ENCODE data around the gene IL11.

IL11 gene

DNA sequence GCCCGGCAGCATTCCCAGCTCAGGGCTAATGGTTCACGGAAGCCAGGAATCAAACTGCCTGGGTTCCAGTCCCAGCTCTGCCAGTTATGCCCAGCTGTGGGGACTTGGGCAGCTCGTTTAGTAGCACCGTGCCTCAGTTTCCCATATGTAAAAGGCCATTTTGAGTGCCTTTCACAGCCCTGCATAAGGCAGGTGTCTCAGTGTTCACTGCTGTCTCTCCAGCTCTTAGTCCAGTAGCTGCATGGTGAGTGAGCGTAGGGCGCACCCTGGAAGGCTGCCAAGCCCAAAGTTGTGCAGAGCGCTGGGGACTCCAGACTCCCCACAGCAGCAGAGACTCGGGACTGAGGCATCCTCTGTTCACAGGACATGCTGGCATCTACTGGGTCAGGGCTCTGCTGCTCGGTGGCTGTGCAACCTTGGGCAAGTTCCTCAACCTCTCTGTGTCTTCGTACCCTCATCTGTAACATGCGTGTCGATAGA, 21.0 kb upstream of the IL11 start:
- DNase-seq (ENCODE audit: low read depth) = no peak

DNA sequence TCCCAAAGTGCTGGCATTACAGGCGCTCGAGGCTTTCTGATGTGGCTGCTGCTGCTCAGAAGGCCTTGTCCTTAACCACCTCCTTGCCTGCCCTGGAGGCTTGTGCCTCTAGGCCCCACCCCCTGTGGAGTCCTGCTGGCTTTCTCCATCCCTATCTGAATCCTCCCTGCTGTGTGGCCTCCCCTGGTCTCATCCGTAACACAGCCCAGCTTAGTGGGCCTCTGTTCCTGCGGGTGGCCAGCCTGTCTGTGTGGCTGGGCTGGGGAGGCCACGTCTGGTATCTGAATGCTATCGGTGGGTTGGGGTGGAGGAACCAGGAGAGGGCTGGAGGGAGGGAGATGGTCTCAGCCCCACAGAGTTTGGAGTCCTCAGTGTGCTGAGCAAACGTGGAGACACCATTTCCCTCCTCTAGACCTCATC, 20.2 kb upstream of the IL11 start:
- no peak for DNase-seq (ENCODE audit: low read depth)

DNA sequence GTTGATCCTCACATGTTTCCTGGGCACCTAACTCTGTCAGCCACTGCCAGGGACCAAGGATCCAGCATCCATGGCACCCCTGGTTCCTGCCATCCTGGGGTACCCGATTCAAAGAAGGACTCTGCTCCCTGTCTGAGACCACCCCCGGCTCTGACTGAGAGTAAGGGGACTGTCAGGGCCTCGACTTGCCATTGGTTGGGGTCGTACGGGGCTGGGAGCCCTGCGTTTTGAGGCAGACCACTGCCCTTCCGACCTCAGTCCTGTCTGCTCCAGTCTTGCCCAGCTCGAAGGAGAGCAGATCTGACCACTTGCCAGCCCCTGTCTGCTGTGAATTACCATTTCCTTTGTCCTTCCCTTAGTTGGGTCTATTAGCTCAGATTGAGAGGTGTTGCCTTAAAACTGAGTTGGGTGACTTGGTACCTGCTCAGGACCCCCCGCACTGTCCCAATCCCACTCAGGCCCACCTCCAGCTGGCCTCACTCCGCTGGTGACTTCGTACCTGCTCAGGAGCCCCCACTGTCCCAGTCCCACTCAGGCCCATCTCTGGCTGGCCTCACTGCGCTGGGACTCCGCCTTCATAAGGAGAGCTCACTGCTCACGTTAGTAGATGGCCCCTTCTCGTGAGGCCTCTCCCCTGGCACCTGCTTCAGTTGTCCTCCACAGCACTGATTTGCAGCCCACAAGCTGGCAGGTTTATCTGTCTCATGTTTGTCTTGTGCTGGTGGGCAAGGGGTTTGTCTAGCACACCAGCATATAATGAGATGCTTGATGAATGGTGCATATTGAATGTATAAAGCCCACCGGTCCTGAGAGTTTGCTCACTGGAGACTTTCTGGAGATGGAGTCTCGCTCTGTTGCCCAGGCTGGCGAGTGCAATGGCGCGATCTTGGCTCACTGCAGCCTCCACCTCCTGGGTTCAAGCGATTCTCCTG, 19.4 kb upstream of the IL11 start:
- no peak for DNase-seq (ENCODE audit: low read depth)

DNA sequence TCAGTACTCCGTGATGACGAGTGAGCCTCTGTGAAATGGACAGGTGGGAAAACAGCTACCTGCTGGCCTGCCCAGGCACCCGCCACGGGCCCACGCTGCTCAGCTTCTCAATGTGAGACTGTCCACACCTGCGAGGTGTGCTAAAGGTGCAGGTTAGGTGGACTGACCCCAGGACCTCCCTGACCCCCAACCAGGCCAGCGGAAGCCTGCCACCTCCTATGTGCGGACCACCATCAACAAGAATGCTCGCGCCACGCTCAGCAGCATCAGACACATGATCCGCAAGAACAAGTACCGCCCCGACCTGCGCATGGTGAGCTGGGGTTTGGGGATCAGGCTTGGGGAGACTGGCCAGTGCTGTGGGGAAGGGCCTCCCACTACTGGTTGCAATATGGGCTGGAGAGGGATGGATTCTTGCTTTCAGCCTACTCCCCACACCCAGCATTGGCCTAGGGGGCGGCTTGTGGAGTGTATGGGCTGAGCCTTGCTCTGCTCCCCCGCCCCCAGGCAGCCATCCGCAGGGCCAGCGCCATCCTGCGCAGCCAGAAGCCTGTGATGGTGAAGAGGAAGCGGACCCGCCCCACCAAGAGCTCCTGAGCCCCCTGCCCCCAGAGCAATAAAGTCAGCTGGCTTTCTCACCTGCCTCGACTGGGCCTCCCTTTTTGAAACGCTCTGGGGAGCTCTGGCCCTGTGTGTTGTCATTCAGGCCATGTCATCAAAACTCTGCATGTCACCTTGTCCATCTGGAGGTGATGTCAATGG, 17.7 kb upstream of the IL11 start:
- DNase-seq (ENCODE audit: low read depth) = no peak

DNA sequence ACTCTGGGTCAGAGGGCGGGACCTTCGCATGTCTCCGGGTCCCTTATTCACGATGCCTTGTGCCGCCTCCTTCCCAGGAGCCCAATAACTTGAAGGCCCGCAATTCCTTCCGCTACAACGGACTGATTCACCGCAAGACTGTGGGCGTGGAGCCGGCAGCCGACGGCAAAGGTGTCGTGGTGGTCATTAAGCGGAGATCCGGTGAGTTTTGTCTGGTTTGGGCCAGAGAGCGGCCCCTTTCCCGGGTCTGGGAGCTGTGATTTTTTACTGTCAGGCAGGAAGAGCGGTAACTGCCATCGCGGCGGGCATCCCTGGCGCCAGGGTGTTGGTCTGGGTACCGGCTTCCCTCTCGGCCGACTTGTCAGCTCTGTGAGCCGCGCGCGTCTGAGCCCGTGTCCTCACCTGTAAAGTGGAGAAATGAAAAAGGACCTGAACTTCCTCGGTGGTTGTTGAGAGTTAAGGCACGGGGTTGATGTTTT, 16.3 kb upstream of the IL11 start:
- no peak for DNase-seq (ENCODE audit: low read depth)

DNA sequence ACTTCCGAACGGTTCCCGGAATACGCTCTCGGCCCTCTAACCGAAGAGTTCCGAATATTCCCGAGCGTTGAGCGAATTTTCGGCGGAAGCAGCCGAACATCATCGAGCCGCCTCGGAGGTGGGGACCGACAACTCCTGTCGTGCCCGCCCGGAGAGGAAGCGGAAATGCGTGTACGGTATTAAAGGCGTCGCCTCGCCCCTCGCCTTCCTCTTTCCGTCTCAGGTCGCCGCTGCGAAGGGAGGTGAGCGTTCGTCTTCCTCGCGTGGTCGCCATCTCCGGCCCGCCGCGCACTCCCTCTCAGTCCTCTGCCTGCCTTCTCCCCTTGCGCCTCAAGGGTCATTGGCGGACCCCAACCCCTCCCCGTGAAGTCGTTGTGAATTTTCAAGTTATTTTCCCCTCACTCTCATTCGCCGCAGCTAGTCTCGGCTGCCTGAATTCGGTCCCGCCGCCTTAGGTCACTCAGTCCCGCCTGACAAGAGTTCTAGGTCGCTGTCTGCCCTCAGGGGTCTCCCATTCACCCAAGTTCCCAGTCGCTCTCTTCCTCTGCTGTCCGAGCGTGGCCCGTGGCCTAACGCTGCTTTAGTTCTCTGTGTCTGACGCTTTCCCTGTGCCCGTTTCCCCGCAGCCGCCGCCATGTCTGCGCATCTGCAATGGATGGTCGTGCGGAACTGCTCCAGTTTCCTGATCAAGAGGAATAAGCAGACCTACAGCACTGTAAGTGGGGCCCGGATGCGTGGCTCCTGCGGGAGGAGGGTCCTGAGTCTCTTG, 15.6 kb upstream of the IL11 start, which contains the start of gene RPL28:
TSS of gene RPL28 (plus strand) at position 209 of the 769 bp plus-strand sequence. CDS start at position 635, 426 bp downstream.
- peak; percentile 97 for DNase-seq (ENCODE audit: low read depth)

DNA sequence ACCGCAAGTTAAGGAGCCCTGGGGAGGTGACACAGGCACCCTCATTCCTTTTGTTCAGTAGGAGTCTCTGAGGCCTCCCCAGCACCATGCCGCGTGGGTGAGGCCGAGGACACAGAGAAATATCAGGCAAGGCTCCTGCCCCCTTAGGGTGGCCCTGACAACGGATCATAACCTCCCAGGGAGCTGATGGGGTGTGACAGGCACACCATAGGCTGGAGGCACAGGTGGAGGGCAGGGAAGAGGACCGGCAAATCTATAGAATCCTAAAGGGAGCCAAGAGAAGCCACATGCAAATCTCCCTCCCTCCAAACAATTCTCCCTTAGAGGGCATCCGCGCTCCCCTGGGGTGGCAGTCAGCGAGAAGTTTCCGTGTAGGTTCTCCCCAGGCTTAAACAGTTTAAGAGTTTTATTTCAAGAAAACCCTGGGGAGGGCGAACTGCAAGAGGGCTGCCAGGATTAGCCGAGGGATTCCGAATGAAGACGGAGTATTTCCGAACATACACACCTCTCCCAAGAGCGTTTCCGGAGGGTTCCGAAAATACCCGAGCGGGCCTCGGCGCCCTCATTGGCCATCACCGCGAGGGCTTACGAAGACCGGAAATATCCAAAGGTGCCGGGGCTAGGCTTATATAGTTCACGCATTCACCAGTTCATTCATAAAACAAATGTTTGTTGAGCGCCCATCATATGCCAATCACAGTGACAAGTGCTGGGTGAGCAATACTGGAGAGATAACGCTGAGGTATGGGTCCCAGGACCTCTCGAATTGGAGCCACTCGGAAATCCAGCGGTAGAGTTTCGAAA, 14.9 kb upstream of the IL11 start:
- peak; percentile 88 for DNase-seq (ENCODE audit: low read depth)

DNA sequence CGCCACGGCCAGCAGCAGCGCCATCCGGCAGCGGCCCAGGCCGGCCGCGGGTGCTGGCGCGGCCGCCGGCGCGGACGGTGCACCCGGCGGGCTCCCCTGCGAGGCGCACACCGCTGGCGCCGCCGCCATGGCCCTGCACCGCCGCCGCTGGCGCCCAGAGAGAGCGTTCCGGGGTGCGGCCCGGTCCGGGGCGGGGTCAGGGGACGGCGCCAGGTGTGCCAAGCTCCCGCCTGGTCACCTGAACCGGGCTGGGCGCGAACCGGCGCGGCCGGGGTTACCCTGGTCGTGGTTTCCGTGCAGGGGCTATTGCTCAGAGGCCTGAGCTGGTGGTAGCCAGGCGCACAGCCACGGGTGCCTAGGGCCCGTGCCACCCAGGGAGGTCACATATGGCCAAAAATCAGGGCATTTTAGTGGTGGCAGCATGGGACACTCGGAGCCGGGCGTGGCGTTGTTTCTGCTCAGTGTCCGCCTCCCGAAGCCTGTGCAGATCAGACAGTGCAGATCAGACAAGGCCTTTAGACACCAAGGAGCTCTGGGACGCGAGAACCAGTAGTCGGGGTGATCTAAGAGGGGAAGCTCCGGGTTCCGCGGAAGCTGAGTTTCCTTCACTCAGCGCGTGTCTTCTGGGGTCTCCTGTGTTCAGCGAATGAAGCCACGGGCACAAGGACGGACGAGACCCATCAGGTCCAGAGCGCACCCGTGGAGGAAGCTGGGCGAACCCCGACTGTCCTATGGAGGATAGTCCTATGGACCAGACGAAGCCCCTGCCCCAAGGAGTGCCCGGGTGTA, 14.1 kb upstream of the IL11 start, which contains the start of gene TMEM238:
TSS of gene TMEM238 (minus strand) at position 162 of the 789 bp plus-strand sequence. CDS start at position 129, 33 bp downstream.
- DNase-seq (ENCODE audit: low read depth) = no peak

DNA sequence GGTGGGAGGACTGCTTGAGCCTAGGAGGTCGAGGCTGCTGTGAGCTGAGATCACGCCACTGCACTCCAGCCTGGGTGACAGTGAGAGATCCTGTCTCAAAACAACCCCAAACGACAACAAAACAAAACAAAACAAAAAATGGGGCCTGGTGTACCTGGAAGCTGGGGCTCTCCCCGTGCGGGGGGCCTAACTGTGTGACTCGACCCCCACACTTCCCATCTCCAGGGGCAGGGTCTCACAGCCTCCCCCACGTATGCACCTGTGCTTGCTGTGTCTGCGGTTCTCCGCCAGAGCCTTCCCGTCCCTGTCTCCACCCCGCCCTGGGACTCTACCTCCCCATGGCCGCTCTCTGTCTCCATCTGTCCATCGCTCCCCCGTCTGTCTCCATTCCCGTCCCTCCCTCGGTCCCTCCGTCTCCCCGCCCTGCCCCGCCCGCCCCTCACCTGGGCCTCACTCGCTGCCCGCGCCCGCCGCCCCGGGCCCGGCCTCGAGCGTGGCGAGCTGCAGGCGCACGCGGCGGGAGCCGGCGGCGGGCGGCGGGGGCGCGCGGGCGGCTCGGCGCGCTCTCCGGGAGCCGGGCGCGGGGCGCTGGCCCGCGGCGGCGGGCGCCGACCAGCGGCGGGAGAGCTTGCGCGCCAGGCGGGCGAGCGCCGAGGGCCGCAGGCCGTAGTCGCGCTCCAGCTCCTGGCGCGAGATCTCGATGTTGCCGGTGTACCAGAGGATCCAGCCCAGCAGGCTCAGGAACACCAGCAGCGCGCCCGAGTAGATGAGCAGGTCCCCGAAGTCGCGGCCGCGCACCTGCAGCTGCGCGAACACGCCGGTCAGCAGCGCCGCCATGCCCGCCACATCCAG, 13.2 kb upstream of the IL11 start:
- DNase-seq (ENCODE audit: low read depth) = no peak

DNA sequence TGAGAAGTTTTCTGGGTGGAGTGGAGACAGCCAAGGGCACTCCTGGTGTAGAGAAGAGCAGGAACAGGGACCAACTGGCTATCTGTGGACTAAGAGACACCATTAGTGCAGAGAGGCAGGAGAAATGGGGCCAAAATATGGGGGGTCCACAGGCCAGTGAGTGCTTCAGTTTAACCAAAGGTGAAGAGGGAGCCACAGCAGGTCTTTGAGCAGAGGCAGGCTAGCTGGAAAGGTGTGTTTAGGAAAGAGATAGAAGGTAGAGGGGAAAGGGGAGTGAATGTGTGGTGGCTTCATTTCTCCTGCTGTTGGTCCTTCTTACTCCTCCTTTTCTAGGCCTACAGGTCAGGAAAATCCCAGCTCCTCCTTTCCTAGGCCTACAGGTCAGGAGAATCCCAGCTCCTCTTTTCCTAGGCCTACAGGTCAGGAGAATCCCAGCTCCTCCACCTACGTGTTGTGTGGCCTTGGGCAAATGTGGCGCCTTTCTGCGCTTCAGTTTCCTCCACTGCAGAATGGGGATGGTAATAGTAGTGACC, 12.3 kb upstream of the IL11 start:
- no peak for DNase-seq (ENCODE audit: low read depth)

DNA sequence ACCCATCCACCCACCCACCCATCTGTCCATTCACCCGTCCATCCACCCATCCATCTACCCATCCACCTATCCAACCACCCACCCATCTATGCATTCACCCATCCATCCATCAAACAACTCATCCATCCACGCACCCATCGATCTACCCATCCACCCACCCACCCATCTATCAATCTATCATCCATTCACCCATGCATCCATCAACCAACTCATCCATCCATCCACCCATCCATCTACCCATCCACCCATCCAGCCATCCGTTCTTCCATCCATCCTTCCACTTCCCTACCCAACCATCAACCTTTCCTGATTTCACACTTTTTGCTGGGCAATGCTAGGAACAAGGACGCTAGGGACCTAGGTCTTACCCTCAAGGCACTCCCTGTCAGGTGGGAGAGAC, 11.8 kb upstream of the IL11 start:
- no peak for DNase-seq (ENCODE audit: low read depth)

DNA sequence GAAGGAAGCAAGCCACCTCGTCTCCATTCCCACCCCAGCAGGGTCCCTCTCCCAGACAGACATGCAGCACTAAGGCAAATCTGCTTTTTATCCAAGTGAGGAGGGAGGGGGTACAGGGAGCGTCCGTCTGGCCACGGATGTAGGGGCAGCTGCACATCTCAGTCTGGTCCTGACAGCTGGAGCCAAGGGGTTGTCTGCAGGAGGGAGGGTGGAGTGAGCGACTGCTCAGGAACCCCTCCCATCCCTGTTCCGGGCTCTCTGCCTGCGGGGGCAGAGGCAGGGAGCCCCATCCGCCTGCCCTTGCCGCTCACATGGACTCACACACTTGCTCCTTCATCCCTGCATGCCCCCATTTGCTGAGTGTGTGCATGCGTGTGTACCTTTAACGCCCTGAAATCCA, 8.9 kb upstream of the IL11 start:
- no peak for DNase-seq (ENCODE audit: low read depth)

DNA sequence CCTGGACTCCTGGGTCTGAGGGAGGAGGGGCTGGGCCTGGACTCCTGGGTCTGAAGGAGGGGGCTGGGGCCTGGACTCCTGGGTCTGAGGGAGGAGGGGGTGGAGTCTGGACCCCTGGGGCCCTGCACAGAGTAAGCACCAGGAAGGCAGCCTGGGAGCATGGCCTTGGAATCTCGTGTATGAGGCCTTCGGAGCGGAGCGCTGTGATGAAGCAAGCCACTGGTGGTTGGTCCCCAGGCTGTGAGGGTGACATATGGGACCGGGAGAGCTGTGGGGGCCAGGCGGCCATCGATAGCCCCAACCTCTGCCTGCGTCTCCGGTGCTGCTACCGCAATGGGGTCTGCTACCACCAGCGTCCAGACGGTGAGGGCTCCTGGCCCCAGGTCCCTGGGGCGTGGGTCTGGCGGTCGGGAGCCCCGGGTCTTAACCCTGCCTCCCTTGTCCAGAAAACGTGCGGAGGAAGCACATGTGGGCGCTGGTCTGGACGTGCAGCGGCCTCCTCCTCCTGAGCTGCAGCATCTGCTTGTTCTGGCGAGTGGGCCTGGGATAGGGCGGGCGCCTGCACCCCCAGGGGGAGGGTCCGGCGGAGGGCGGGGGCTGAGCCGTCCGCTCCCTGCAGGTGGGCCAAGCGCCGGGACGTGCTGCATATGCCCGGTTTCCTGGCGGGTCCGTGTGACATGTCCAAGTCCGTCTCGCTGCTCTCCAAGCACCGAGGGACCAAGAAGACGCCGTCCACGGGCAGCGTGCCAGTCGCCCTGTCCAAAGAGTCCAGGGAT, 7.3 kb upstream of the IL11 start:
- DNase-seq (ENCODE audit: low read depth) = no peak

DNA sequence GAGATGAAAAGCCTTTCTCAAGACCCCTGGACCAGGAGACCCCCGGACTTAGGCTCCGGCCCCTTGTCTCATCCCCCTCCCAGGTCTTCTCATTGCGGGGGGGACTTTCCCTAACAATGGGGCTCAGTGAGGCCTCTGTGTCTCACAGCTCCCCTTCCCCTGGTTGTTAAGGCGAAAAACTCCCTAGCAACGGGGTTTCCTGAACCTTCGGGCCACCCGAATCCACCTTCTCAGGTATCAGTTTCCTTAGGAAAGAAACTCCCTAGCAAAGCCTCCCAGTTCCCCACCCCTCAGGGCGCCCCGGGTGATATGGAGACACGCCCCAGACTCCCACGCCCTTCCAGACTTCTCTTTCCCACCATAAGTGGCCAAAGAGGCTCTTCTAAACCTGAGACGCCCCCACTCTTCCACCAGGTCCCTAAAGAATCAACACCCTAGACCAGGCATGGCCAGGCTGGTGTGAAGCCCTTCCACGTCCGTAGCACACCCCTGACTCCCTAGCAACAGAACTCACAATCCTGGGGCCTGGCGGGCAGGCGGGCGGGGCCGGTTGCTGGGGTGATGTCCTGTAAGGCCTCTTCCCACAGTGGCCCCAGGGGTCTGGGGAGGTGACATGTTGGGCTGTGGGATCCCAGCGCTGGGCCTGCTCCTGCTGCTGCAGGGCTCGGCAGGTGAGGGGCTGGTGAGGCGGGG, 6.1 kb upstream of the IL11 start, which contains the start of gene TMEM190:
TSS of gene TMEM190 (plus strand) at position 586 of the 693 bp plus-strand sequence. CDS start at position 614, 28 bp downstream.
- no peak for DNase-seq (ENCODE audit: low read depth)

DNA sequence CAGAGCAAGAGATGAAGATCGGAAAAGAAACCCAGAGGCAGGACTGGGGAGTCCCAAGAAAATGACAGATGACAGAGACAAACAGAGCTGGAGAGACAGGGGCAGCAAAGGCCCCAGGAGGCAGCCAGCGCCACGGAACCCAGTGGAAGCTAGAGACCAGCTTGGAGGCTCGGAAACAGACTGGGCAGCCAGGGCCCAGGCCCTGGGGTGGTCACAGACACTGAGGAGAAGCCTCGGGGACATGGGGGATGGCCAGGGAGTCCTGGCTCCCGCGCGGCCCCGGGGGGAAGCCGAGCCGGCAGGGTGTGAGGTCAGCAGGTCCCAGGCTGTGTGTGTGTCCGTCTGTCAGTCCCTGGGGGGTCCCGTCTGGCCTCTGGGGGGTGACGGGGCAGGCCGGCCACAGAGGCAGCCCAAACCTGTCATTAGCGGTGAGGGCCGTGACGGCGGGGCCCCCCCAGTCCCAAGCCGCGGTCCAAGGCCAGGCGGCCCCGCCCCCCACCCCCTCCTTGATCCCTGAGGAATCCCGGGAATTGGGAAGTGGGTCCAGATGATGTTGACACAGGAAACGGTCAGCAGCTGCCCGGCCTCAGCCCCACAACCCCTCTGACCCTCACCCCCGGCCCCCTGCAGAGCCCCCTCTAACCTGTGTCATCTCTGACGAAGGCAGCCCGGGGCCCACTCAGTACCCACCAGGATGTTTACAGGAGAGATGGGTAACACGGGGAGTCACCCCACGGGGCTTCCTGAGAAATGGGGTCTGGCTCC, 3.9 kb upstream of the IL11 start:
- no peak for DNase-seq (ENCODE audit: low read depth)

DNA sequence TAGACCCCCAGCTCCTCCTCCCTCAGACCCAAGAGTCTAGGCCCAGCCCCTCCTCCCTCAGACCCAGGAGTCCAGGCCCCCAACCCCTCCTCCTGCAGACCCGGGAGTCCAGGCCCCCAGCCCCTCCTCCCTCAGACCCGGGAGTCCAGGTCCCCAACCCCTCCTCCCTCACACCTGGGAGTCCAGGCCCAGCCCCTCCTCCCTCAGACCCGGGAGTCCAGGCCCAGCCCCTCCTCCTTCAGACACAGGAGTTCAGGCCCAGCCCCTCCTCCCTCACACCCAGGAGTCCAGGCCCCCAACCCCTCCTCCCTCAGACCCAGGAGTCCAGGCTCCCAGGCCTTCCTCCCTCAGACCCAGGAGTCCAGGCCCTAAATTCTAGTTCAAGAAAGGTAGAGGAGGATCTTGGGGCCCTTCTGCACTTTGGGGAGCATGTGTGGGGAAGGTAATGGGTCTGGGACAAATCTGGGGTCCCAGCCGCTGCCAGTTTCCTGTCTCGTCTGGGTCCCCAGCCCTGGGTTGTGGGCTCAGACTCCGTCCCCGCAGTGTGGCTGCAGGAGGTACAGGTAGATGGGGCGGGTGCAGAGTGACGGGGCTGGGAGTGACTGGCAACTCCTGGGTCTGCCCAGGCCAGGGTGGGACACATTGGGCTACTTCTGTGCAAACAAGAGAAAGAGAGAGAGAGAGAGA, 3.2 kb upstream of the IL11 start:
- no peak for DNase-seq (ENCODE audit: low read depth)

Measured in stimulated activated CD4-positive, alpha-beta T cell treated with anti-CD3 and anti-CD28 coated beads, Interleukin-2, amount 100 ng/mL, for 4 hours (primary cell).